ENCODE measurements around the gene OPRL1. TPM values are rescaled to one million over a fixed set of nuclear protein-coding genes. Genes with fewer than 3 reads are reported as not detected.

OPRL1 gene
- total and polyA plus RNA-seq, 12 donors, result 0.19 to 1.3 (median 0.40) TPM

- 79 to 85% methylated on average over 10 of the region's 10 CpGs for WGBS, 2 donors
- intact Hi-C loops (cut with DNase I), result loop anchor here in 9 of 10 donors (5.0 to 10.0 kb wide), 4 partner anchors 51 to 89 kb away; partner anchors contain the start of gene PRPF6 (in 4 of the 9)
These were observed 43.9 kb upstream of the OPRL1 start, which contains the start of gene C20orf204 for GRCh38 chr20:64035933-64036345. Gene C20orf204, plus strand, starts transcription at chr20:64036182. Its CDS starts 142 bp downstream, at chr20:64036324.

GRCh38 chr20:64036346-64037198 lies 43.3 kb upstream of the OPRL1 start:
- peaks cover 0 to 58% (median 47%) of the 10 kb centered on the region in 7 donors for H3K27me3 ChIP-seq

More at GRCh38 chr20:64035933-64036345, 43.9 kb upstream of the OPRL1 start, which contains the start of gene C20orf204:
- DNase-seq (no peak), ATAC-seq (no peak)
- peaks cover 0 to 44% (median 23%) of the 10 kb centered on the region in 9 donors for H3K36me3 ChIP-seq
- no peak for TF ChIP-seq CTCF (IDR thresholded peaks at IDR 0.05)
- no peaks in the 10 kb centered on the region for H3K9me3 ChIP-seq
- peaks cover 5 to 53% (median 41%) of the 10 kb centered on the region in 9 donors for H3K4me1 ChIP-seq
- peak within 1 kb of the TSS in 1 of 10 donors; percentile 64 for H3K27ac ChIP-seq
- no peak within 1 kb of the TSS for H3K4me3 ChIP-seq
- H3K27me3 ChIP-seq, result peaks cover 0 to 52% (median 41%) of the 10 kb centered on the region in 7 donors

GRCh38 chr20:64037199-64037497 lies 42.7 kb upstream of the OPRL1 start:
- WGBS, 2 donors, result 80 to 81% methylated on average over 3 of the region's 3 CpGs
- ATAC-seq, result no peak

More at GRCh38 chr20:64036346-64037198, 43.3 kb upstream of the OPRL1 start:
- Histone ChIP-seq H3K36me3 (peaks cover 0 to 37% (median 19%) of the 10 kb centered on the region in 9 donors), H3K4me3 (no peak overlapping the region), H3K4me1 (peaks cover 8 to 59% (median 47%) of the 10 kb centered on the region in 9 donors), H3K9me3 (no peaks in the 10 kb centered on the region), H3K27ac (peak overlapping the region in 1 of 10 donors; percentile 64)
- TF ChIP-seq CTCF (IDR thresholded peaks at IDR 0.05), result no peak
- intact Hi-C loops (cut with DNase I), result loop anchor here in 9 of 10 donors (5.0 to 10.0 kb wide), 4 partner anchors 52 to 88 kb away; partner anchors contain the start of gene PRPF6 (in 4 of the 9)
- DNase-seq (no peak), ATAC-seq (no peak)
- WGBS, 2 donors, result 73 to 76% methylated on average over 17 of the region's 17 CpGs

More at GRCh38 chr20:64037199-64037497, 42.7 kb upstream of the OPRL1 start:
- peaks cover under 1 to 64% (median 52%) of the 10 kb centered on the region in 7 donors for H3K27me3 ChIP-seq
- no peaks in the 10 kb centered on the region for H3K9me3 ChIP-seq
- TF ChIP-seq CTCF (IDR thresholded peaks at IDR 0.05), result no peak
- peaks cover 13 to 65% (median 53%) of the 10 kb centered on the region in 9 donors for H3K4me1 ChIP-seq
- H3K27ac ChIP-seq, result peak overlapping the region in 1 of 10 donors; percentile 64
- H3K4me3 ChIP-seq, result peak overlapping the region in 1 of 10 donors; percentile 66
- DNase-seq, result no peak
- intact Hi-C loops (cut with DNase I), result loop anchor here in 9 of 10 donors (5.0 to 10.0 kb wide), 4 partner anchors 52 to 88 kb away; partner anchors contain the start of gene PRPF6 (in 4 of the 9)
- H3K36me3 ChIP-seq, result peaks cover 0 to 32% (median 19%) of the 10 kb centered on the region in 9 donors
